DND-41 (cell line): ENCODE data around the gene DEPP1.

Experiments
- ATAC-seq: fragments of 200-7000 bp; cut with Tn5 transposase; 3 replicates; pipeline ENCODE4 v1.9.1; 2021; ENCODE audit warnings: low read depth; ENCODE audit not compliant: insufficient read depth
- DNase-seq: peaks from one replicate; pipeline ENCODE4 v3.0.0-alpha.2; 2020
- H2AFZ ChIP-seq: 2 replicates; pipeline ENCODE4 v1.6.0; 2012; ENCODE audit warnings: low read depth, low read length
- H3K27ac ChIP-seq: 2 replicates; pipeline ENCODE4 v1.5.1; 2012; ENCODE audit warnings: low read length, inconsistent platforms
- H3K27me3 ChIP-seq: fragments of 200-600 bp; sonication (generic); 2 replicates; pipeline ENCODE4 v1.6.0; 2012; ENCODE audit warnings: low read length, mild to moderate bottlenecking, inconsistent platforms; ENCODE audit not compliant: insufficient read depth, poor library complexity
- H3K36me3 ChIP-seq: 2 replicates; pipeline ENCODE4 v1.5.1; 2012; ENCODE audit warnings: low read length, inconsistent platforms; ENCODE audit not compliant: insufficient read depth
- H3K4me1 ChIP-seq: 2 replicates; pipeline ENCODE4 v1.5.1; 2012; ENCODE audit warnings: mild to moderate bottlenecking, low read length; ENCODE audit not compliant: insufficient read depth
- H3K4me2 ChIP-seq: 2 replicates; pipeline ENCODE4 v1.6.0; 2012; ENCODE audit warnings: mild to moderate bottlenecking, moderate library complexity, low read length, inconsistent platforms; ENCODE audit not compliant: insufficient read depth
- H3K4me3 ChIP-seq, 2 experiments: fragments of 200-600 bp in 1 of 2; shearing (Covaris generic) in 1 of 2; 2 replicates each; pipeline ENCODE4 v1.5.1; 2012 to 2016; ENCODE audit warnings: inconsistent platforms in 2 of 2, low read length in 2 of 2, mild to moderate bottlenecking in 2 of 2, low read depth in 1 of 2, moderate library complexity in 1 of 2
- H3K79me2 ChIP-seq: 2 replicates; pipeline ENCODE4 v1.6.0; 2012; ENCODE audit warnings: low read length, inconsistent platforms; ENCODE audit not compliant: insufficient read depth
- H3K9ac ChIP-seq: 2 replicates; pipeline ENCODE4 v1.6.0; 2012; ENCODE audit warnings: low read depth, mild to moderate bottlenecking, inconsistent platforms, low read length, moderate library complexity
- H3K9me3 ChIP-seq: 2 replicates; pipeline ENCODE4 v1.5.1; 2012; ENCODE audit warnings: low read length, moderate library complexity, mild to moderate bottlenecking, inconsistent platforms; ENCODE audit not compliant: insufficient read depth, severe bottlenecking
- H4K20me1 ChIP-seq: 2 replicates; pipeline ENCODE4 v1.6.0; 2012; ENCODE audit warnings: low read length; ENCODE audit not compliant: insufficient read depth
- EZH2 ChIP-seq: IDR thresholded peaks from 3 replicates; pipeline ENCODE4 v1.6.1; 2012; ENCODE audit warnings: borderline replicate concordance, low read depth, mild to moderate bottlenecking, moderate library complexity, low read length, inconsistent platforms; ENCODE audit not compliant: severe bottlenecking
- TF ChIP-seq, protein P1 (sequence below): IDR thresholded peaks from 2 replicates; pipeline ENCODE4 v1.5.1; 2012; ENCODE audit warnings: borderline replicate concordance, low read length, moderate library complexity, mild to moderate bottlenecking; ENCODE audit not compliant: poor library complexity, severe bottlenecking; ENCODE audit errors: extremely low read depth

Gene DEPP1

DNA sequence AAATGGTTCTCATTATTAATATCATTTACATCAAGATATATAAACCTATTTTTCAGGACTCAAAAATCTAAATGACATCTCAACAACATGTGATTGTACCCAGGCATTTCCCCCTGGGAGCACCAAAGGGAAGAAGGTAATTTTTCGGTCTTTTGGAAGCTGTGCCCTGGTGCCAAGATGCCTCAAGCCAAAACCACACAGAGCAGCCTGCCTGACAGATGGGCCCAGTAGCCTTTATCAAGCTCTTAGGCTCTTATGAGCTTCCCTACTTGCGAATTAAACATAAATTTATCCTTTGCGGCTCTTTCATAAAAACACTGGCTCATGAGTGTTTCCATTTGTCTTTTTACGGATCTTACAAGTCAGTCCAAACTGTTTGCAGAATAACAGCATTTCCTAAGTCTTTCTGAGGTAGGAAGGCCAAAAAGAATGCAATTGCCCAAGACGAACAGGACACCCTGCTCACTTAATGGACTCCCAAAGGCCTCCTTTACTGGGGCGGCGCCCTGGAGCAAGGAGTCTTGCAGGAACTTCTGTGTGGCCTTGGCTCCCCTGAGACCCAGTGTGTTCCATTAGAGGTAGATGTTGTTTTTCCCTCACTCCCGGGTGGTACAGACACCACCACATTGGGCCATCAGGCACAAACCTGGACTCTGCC, 23.1 kb downstream of the DEPP1 start:
- Histone ChIP-seq H3K9me3 (no peaks in the 10 kb centered on the region), H3K79me2 (peaks cover 10% of the 10 kb centered on the region; the same call in 1 of the 2 replicates), H2AFZ (no peak overlapping the region), H3K4me1 (peaks cover 25% of the 10 kb centered on the region), H4K20me1 (no peaks in the 10 kb centered on the region), H3K4me2 (no peak overlapping the region), H3K27ac (no peak overlapping the region), H3K4me3 (no peak overlapping the region), H3K9ac (no peak overlapping the region), H3K36me3 (peaks cover 8% of the 10 kb centered on the region; the same call in 1 of the 2 replicates), H3K27me3 (no peaks in the 10 kb centered on the region)
- DNase-seq (no peak), ATAC-seq (no peak)
- TF ChIP-seq, protein P1, sequence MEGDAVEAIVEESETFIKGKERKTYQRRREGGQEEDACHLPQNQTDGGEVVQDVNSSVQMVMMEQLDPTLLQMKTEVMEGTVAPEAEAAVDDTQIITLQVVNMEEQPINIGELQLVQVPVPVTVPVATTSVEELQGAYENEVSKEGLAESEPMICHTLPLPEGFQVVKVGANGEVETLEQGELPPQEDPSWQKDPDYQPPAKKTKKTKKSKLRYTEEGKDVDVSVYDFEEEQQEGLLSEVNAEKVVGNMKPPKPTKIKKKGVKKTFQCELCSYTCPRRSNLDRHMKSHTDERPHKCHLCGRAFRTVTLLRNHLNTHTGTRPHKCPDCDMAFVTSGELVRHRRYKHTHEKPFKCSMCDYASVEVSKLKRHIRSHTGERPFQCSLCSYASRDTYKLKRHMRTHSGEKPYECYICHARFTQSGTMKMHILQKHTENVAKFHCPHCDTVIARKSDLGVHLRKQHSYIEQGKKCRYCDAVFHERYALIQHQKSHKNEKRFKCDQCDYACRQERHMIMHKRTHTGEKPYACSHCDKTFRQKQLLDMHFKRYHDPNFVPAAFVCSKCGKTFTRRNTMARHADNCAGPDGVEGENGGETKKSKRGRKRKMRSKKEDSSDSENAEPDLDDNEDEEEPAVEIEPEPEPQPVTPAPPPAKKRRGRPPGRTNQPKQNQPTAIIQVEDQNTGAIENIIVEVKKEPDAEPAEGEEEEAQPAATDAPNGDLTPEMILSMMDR = no peak
- TF ChIP-seq EZH2 = no peak

DNA sequence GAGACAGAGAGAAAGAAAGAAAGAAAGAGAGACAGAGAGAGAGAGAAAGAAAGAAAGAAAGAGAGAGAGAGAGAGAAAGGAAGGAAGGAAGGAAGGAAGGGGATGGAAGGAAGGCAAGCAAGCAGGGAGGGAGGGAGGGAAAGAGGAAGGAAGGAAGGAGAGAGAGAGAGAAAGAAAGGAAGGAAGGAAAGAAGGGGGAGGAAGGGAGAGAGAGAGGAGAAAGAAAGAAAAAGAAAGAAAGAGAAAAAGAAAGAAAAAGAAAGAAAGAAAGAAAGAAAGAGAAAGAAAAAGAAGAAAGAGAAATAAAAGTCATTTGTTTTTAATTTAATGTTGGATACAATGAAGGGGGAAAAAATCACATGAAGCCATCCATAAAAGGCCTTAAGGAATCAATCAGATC, 23.6 kb downstream of the DEPP1 start:
- ATAC-seq = no peak
- peaks cover 8% of the 10 kb centered on the region; the same call in 1 of the 2 replicates for H3K36me3 ChIP-seq
- no peaks in the 10 kb centered on the region for H3K27me3 ChIP-seq
- DNase-seq = no peak
- no peak overlapping the region for H2AFZ ChIP-seq
- H3K79me2 ChIP-seq = peaks cover 10% of the 10 kb centered on the region; the same call in 1 of the 2 replicates
- no peak overlapping the region for H3K4me2 ChIP-seq
- no peak overlapping the region for H3K27ac ChIP-seq
- H3K4me3 ChIP-seq = no peak overlapping the region
- H4K20me1 ChIP-seq = no peaks in the 10 kb centered on the region
- H3K4me1 ChIP-seq = peaks cover 21% of the 10 kb centered on the region
- no peaks in the 10 kb centered on the region for H3K9me3 ChIP-seq
- TF ChIP-seq, protein P1 = no peak
- no peak for TF ChIP-seq EZH2
- no peak overlapping the region for H3K9ac ChIP-seq

DNA sequence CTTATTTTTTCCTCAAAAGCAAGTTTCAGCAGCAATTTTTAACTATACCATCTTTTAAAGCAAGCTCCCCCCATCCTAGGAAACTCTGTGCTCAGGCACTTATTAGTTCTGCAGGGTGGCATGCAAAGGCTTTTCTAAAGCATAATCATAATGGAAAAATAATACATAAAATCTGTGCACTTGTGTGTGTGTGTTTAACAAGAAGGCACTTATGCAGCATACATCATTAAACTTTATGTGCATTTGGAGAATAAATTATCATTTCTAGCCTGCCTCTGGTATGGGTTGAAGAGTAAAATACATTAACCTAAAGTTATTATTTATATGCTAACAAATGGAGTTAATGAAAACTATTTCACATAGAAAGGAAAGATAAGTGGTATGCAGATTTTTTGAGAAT, 24.6 kb downstream of the DEPP1 start:
- no peak overlapping the region for H3K4me2 ChIP-seq

More for the DNA sequence above, 24.6 kb downstream of the DEPP1 start:
- no peaks in the 10 kb centered on the region for H3K9me3 ChIP-seq
- peaks cover 8% of the 10 kb centered on the region; the same call in 1 of the 2 replicates for H3K36me3 ChIP-seq
- peaks cover 6% of the 10 kb centered on the region; the same call in 1 of the 2 replicates for H3K79me2 ChIP-seq
- ATAC-seq (no peak), DNase-seq (no peak)
- no peak overlapping the region for H2AFZ ChIP-seq
- H3K9ac ChIP-seq = no peak overlapping the region
- peaks cover 16% of the 10 kb centered on the region for H3K4me1 ChIP-seq
- no peaks in the 10 kb centered on the region for H4K20me1 ChIP-seq
- no peak overlapping the region for H3K4me3 ChIP-seq
- no peaks in the 10 kb centered on the region for H3K27me3 ChIP-seq
- TF ChIP-seq, protein P1 = no peak
- TF ChIP-seq EZH2 = no peak
- H3K27ac ChIP-seq = no peak overlapping the region
